DMS 273 (cell line): ENCODE measurements around the gene LIMD2.
"Not testable (repeated sequence)": the region's sequence is repeated elsewhere in the genome, so short reads cannot be mapped to it uniquely, and the experiment has no call there.

Experiments used
- DNase-seq: peaks from one replicate; lab custom pipeline; 2025; ENCODE audit not compliant: unreplicated experiment; lab: John Stamatoyannopoulos, UW

Gene LIMD2

DNA sequence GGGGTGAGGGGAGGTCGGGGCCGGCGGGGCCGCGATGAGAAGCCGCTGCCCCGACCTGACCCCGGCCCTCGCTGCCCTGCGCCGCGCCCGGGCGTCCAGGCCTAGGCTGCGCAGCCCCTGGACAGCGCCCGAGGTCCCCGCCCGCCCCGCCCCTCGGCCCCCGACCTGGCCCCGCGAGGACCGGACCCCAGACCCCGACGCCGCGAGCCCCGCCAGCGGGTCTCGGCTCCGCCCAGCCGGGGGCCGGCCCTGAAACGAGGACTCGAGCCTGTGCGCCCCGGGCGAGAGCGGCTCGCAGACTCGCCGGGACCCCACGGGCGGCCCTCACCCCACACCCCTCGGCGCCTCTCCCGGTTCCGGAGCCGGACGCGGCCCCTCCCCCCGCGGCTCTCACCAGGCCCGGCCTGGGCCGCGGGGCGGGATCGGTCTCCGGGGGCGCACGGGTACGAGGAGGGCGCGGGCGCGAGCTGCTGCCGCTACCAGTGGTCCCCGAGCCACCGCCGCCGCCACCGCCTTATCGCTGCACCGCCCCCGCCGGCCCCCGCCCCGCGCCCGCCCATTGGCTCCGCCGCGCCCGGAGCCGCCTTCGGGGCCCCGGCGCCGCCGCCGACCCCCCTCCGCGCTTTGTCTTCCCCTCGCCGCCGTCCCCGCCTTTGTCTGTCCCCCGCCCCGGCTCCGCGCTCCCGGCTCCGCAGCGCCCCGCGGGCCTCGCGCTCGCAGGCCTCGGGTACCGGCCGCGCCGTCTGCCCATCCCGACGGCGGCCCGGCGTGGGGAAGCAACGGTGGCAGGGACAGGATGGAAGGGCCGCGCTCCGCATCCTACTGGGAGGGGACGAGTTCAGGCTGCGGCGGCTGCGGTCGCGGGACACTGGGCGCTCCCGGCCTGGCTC, at the start of gene LIMD2:
Gene LIMD2, minus strand, starts transcription at position 488 of the 890 bp plus-strand sequence. CDS start 827 bp downstream, outside the sequence.
- peak; percentile 75 for DNase-seq

DNA sequence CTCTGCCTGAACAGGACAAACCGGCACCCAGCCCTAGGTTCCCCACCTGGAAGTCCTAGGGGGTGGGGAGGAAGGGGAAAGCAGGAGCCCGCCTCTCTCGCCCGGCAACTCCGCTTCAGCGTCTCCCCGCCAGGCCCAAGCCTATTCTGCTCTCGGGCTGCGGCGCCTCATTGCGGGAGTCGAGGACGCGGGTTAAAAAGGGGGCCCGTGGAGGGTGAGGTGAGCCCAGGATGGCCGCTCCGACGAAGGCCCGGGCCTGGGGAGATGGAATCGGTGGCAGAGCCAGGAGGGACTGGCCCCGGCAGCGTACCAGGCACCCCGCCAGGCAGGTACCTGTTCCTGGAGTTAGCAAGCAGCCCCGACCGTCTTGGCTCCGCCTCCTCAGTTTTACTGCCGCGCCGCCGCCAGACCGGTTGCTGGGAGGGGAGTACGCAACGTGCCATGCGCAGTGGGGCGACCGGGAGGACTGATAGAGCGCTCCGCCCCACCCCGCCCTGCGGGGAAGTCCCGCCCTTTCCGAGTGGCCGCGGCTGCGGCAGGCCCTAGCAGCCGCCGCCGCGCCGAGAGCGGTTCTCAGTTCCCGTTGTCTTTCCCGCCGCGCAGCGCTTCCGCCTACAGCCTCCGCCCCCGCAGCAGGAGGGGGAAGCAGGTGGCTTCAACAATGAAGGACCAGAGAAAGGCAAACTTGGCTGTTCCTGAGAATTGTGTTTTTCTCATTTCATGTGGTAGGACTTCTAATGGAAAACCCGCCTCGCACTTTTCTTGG, 41.7 kb upstream of the LIMD2 start, which contains the start of gene STRADA:
Gene STRADA, minus strand, starts transcription at position 392 of the 766 bp plus-strand sequence. CDS start 13,430 bp downstream, outside the sequence.
- DNase-seq, result peak; percentile 99

DNA sequence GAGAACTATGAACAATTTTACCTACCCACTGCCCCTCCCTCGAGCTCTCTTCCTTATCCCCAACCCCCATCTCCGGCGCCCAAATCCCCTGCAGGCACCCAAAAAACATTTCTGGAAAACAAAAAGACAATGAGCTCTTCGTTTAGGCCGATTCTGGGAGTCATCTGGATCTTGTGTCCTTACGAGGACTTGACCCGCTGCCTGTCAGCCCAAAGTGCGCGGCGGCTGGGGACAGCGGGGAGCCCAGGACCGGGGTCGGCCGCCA, 41.1 kb upstream of the LIMD2 start:
- no peak for DNase-seq

DNA sequence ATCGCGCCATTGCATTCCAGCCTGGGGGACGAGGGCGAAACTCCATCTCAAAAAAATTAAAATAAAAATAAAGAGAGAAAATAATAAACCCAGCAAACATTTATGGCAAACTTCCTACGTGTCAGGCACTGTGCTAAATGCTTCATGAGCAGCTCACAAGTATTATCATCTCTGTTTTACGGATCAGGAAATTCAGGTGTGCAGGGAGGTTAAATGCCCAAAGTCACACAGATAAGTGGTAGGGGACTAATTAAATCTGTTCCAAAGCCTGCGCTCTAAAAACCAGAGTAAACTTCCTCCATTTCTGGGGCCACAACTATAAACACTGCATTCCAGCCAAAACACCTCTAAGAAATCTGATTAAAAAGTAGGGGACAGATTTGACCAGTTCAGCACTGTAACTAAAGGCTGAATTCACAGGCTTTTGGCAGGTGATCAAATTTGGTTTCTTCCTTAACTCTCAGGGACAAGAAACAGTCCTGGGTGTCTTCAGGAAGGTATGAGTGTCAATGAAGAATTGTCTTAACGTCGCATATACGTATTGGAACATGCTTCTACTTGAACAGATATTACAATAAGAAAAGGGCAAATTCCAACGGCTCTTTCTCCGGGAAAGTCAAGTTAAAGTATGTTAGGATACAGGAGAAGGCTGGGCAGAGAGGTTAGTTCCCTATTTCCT, 40.7 kb upstream of the LIMD2 start:
- DNase-seq, result peak; percentile 56

DNA sequence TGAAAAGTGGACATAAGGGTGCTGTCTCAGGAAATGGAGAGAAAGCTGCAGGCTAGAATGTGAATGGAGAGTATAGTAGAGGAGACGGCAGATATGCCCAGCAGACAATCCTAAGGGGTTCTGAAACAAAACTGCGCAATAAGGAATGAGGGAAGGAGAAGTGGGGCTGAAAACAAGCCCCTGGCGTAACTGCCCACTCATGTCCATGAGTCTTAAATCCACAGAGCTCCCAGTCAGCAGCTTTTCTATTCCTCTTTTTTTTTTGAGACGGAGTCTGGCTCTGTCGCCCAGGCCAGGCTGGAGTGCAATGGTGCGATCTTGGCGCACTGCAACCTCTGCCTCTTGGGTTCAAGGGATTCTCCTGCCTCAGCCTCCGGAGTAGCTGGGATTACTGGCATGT, 35.8 kb upstream of the LIMD2 start:
- no peak for DNase-seq

DNA sequence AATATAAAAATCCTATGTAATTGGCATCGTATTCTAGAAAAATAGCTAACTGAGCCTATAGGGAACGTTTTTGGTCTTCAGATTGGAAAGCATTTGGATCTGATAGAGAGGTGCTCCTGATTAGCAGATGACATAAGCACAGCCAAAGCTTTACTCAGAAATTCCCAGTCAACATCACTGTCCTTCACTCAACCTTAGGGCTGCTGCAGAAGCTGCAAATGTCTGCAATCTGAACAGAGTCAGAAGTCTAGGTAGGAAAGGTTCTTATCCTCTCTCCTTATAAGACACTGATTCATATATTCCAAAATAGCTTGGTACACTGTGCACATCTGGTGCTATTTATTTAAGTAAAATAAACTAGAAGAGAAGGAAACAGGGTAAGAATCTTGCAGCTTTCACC, 22.5 kb upstream of the LIMD2 start:
- no peak for DNase-seq

DNA sequence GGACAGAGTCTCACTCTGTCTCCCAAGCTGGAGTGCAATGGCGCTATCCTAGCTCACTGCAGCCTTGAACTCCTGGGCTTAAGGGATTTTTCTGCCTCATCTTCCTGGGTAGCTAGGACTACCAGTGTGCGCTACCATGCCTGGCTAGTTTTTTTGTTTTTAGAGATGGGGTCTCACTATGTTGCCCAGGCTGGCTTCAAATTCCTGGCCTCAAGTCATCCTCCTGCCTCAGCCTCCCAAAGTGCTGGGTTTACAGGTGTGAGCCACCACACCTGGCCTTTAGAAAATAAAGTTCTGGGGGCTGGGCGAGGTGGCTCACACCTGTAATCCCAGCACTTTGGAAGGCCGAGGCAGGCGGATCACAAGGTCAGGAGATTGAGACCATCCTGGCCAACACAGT, 20.3 kb upstream of the LIMD2 start:
- DNase-seq, result not testable (repeated sequence)

DNA sequence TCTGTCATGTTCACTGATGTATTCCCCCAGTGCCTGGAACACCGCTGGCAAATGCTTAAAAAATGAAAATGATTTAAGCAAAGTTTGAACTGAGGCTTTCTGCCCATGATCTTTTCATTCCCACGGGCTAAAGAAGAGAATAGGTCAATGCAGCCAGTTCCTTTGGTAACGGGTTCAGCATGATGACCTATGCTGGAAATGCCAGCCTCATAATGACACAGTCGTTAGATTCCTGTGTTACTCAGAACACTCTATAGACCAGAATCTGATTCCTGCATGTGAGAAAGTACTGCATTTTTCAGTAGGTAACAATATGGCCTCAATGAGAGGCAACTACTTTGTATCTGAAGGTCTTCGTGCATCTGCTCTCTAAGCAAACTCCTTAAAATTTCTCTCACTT, 19.1 kb upstream of the LIMD2 start:
- DNase-seq, result no peak

DNA sequence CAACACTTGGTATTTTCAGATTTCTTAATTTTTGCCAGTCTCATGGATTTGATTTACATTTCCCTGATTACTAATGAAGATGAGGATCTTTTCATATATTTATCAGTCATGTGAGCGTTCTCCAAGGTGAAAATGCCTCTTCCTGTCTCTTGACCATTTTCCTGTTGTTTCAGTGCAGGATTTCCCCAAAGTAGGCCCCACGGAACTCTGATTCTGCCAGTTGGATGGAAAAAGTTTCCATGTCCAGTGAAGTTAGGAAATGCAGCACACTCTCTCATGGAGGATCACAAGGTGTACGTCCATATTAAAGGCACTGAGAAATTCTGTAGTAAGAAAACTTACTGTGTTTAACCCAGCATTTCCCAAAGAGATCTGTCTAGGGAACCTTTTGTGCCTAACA, 16.5 kb upstream of the LIMD2 start:
- DNase-seq, result no peak

DNA sequence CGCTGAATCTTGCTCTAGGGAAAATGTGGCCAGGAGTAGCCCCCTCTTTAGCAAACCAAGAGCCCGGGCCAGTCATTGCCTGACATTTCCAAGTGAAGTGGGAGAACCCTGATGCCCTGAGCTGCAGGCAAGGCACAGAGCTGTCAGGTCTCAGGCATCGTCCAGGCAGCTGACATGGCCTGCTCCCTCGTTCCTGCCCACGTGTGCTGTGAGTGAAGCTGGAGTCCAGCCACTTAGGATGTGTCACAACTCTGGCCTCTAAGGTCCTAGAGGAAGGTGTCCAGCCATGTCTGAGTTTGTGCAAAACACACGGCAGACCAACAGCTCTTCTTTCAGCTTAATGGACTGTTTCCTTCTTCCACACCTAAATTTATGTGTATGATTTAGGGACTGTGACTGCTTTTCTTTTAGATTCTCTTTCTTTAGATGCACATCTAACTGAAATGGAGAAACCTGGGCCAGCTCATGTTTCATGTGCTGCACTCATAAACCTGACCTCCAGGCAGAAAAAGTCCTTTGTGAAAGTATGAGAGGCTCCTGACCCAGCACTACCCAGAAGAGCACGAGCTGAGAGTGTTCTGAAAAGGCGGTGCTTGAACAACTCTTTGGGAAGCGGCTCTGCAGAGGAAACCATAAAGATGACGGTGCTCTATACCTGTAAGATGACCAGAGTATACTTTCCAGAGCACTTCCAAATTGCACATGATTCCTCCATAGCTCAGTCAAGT, 14.8 kb upstream of the LIMD2 start:
- no peak for DNase-seq

DNA sequence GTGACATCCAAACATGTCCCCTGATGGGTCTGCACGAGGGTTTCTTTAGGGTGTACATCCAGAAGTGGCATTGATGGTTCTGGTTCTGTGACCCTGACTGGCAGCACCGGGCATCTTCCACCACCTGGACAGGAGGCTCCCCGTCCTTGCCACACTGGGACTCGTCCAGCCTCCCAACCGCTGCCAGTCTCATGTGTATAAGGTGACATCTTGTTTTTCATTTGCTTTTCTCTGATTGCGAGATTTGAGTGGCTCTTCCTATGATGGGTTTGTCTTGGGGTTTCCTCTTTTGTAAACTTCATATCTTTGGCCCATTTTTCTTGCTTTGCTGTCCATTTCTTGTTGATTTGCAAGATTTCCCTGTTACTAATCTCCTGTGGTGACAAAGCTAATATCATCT, 9.2 kb upstream of the LIMD2 start:
- no peak for DNase-seq

DNA sequence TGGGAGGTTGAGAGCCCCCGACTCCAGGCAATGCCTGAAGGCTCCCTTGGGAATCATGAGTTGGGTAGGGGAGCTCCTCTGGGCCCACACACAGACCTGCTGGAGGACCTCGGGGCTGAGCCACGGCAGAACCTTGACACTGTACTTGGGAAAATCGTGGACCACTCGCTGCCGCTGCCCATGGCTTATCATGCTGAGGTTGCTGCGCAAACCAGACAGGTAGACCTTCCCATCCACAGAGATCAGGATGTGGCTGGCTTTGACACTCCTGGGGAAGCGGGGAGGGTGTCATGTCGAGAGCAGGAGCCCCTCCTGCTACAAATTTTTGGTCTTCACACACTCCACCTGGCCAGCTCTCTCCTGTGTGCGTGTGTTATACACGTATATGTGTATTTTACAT, 7.2 kb upstream of the LIMD2 start:
- DNase-seq, result no peak

DNA sequence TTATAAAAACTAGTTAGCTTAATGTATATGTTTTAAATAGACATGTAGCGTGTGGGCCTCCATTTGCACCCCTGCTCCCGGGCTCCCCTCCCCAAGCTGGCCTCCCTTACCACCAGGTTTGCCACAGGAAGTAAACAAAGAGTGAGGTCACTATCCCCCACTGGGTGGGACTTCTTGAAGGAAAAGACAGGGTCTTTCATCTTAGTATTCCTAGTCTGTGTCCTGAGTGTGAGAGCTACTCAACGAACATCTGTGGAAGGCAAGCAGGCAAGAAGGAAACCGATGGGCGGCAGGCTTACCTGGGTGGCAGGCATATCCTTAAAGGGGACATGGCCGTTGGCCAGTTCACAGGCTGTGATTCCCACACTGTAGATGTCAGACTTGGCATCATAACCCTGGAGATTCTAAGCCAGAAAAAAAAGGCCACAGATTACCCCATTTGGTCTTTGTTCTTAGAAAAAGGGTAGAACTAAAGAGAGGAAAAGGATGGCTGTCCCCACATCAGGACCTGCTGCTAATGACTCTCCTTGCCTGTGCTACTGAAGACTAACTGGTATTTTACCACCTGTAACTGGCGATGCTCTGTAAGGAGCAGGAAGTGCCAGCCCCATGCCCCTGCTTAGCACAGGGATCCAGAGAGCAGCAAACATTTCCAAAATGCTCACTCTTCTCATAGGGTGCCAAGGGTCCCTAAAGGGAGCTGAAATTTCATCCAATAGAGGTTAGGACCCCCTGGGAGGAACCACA, 6.6 kb upstream of the LIMD2 start:
- DNase-seq, result no peak

DNA sequence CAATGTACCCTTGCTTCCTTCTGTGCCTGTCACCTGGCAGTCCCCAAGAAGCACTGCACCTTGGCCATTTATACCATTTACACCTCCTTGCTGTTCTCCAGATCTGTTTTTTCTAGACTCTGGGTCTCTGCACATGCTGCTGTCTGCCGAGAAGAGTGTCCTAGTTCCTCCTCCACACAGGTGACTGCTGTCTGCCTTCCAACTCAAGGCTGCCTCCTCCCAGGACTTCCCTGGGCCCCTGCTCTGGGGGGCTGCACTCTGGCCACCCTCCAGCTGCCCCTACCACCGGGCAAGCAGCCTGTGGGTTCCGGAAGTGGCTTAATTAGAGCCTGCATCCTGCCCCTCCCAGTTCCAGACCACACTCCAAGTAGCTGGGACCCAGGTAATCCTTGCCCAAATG, 5.7 kb upstream of the LIMD2 start:
- DNase-seq, result no peak

DNA sequence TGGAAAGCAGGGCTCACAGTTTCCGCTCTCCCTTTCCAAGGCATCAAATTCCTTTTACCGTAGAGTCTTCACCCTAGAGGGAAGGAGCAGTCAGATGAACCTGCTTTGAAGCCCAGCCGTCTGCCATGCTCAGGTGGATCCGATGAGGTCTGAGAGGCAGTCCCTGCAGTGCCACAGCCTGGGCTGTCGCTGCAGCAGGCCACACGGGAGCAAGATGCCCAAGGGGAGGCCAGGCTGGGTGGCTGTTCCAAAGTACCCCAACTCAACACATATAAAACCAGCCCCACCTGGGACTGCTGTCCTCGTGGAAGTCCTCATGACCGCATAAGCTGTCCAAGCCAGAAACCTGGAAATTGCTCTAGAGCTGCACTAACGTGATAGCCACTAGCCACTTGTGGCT, 4.9 kb upstream of the LIMD2 start:
- no peak for DNase-seq

DNA sequence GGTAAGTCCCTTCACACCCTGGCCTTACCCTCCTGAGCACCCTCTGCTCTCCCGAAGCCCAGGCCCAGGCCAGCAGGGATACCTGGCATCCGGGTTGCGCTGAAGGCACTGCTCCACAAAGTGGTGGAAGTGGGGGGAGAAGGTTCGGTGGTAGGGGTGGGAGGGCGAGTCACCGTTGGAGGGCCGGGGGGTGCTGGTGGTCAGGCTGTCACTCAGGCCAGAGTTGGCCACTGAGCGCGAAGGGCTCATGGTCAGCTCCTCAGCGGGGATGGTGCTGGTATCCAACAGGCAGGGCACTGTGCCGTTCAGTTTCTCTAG, 4.3 kb upstream of the LIMD2 start:
- no peak for DNase-seq

DNA sequence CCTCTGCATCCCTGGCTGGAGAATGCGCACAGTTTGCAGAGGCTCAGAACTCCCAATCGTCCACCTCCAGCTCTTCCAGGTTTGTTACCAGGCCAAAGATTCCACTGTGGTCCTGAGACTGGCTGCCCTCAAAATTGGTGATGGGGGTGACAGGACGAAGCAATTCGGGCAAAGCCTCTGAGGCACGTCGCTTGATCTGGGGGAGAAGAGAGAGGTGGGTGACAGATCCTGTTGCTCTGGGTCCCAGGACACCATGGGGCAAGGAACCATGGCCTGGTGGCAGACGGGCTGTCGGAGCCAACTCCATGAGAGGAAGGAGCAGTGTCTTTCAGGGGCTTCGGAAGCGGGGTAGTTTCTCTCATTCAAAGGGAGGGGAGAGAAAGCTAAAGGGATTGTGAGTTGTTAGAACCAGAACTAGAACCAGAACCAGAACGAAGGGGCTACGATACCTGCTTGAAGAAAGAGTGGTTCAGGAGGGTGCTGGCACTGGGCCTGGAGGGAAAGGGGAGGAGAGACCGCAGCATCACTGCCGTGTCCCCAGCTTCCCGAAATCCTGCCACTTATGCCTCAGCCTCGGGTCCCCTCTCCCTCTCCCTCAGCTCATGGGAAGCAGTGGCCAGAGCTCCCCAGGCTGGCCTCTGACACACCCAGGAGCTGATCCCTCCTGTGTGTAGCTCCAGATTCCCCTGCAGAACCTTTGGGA, 3.8 kb upstream of the LIMD2 start:
- no peak for DNase-seq

DNA sequence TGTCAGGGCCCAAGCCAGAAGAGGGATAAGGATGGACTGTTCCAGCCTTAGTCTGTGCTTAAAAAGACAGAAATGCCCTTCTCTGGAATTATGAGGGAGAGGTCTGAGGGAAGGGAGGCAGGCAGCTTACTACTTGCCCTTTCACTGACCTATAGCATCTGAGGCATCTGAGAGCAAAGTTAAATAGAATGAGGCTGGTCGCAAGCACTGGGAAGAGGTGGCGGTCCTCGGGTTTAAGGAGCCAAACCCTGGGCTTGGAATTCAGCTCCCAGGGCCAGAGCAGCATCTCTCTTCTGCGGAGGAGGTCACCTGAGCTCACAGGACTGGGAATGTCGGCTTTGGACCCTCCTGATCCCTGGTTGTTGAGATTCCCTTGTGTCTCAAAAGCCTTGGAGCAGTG, 3.1 kb upstream of the LIMD2 start:
- no peak for DNase-seq

DNA sequence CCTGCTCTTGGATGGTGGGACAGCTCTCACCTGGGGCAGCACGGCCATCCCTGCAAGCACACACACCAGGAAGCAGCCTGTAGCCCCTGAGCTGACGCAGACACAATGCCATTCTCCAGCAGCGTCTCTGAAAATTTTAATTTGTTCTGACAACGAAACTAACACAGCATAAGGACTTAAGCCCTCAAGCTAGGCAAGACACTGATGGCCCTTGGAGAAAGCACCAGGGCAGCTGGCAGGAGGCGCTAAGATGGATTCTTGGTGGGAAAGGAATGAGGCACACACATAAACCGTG, 2.7 kb upstream of the LIMD2 start:
- DNase-seq, result no peak
